HG03103 (cell line): ENCODE measurements around the gene FH.
A peak's percentile ranks its signal among the peaks of the same experiment; 100 is the strongest.

Source experiments
- ATAC-seq: cut with Tn5 transposase; IDR thresholded peaks from one replicate; pipeline ENCODE4 v1.9.1; 2021; ENCODE audit warnings: low read depth; ENCODE audit not compliant: unreplicated experiment

The FH gene

DNA sequence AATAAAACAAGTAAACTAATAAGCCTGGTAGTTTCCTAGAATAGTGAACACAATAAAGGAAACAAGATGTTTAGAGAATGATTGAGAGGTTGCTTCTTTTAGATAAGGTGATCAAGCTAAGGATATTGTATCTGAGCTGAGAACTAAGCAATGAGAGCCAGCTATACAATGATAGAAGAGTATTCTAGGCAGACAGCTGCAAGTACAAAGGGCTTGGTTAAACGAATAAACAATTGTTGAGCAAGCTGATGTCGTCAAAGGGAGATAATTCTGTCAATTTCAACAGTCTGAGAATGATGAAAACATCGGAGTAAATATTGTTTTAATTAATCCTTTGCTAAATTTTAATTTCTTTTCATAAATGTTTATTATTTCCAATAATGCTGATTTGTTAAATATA, 5.5 kb upstream of the FH start:
- ATAC-seq = no peak

DNA sequence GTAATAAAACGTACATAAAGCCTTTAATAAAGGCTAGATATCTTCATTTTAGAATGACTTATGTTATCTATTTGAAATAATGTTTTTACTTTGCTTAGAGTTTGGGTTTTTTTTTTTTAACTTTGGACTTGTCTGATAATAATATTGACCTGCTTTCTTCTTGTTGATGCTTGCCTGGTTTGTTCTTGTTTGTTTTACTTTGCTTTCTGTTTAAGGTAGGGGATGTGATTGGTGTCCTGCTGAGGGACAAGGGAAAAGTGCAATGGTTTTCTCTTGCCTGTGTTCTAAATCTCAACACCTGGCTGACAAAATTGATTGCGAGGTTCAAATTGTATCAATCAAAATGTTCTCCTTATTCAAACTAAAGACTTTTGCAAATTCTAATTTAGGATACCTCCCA, 2.2 kb upstream of the FH start:
- no peak for ATAC-seq

DNA sequence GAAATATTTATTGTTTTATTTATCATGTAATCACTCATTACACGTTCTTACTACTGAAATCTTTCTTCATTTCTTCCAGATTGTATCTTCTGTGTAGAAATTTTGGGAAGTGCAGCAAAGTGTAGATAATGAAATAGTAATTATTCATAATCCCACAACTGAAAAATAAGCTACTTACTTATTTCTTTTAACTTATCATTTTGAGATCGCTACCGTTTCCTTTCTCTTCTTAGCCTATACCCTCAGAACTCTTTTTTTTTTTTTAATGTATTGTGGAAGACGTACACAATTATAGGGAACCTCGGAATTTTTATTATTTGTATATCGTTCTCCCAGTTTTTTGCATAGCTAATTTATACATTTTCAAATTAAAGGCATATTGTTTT, 518 bp upstream of the FH start:
- ATAC-seq = no peak

DNA sequence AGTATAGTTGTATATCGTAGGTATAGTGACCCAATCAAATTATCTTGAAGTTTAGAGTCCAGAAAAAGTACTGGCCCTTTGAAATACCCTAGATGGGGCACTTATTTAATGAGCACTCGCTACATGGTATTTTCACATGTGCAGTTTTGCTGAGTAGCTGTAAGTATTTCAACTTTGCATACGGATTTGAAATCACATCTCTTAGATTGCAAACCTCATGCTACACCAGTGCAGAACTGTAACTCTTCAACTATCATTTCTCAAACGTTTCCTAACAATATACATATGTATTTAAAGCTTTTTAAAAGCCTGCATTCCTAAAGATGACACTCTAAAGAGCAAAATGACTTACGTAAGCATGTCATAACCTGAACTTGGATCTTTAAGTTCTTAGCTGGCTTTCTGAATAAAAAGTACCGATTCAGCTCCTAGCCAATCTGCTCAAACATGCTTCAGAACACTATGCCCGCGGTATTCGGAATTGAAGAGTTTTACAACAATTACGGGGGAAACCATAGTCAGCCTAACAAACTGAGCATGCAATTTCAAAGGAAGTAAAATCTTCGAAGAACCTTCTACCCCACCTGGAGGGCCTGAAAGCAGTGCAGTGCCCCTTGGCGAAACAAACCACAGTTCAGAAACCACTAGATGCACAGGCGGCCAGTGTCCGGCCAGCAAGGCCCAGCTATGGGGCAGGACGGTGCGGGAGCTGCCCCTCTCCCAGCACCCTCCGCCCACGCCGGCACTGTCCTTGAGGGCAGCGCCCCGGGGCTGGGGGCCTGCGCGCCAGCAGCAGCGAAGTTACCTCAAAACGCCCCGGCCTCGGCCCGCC, 863 bp downstream of the FH start:
- ATAC-seq = peak; percentile 20

DNA sequence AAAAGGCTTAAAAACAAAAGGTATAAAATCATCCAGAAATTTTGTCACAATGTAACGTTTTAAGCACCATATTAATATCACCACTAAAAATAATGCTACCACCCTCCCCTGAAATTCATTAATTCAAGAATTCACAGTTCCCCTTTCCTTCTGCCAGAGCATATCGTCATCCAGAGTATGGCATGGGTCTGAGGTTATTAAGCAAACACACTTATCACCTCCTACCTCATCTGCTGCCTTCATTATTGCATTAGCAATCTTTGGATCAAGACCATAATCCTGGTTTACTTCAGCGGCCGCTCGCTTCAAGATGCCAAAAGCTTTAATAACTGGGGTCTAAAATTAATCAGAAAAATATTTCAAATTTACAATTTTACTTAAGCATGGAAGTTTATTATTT, 6.2 kb downstream of the FH start:
- ATAC-seq = no peak

DNA sequence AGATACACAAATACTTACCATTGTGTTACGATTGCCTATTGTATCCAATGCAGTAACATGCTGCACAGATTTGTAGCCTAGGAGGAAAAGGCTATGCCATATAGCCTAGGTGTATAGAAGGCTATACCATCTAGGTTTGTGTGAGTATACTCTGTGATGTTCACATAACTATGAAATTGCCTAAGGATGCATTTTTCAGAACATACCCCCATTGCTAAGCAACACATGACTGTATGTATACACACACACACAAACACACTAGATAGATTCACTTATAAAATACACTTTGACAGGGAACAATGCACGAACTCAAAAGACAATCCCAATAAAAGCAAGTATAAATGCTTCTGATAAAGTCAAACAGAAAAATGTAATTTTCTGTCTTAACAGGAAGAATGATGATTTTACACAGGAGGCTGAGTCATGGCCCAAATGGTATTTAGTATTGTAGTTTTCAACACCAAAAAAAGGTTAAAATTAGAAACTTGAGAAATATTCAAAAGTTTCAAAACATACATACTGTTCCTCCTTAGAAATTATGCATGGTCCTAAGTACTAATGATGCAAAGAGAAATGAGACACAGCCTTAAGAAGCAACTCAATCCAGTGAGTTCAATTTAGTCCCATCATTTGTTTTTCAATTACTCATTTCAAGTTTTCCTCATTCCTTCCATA, 12.2 kb downstream of the FH start:
- ATAC-seq = no peak

DNA sequence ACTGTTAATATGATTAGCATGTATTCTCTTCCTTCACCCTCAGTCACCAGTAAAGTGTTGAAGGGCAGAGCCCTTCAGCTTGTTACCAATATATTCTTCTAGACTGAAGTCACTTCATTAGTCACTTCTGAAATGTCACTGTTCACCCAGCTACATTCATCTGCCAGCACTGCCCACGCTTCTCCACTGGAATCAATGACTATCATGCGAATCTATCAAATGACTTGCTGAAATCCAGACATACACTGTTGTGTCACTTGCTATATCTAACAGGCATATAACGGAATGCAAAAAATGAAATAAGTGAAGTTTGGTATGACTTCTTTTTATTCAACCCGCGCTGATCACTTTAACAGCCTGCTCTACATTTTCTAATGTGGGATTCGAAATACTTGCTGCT, 16.1 kb downstream of the FH start:
- ATAC-seq = no peak

DNA sequence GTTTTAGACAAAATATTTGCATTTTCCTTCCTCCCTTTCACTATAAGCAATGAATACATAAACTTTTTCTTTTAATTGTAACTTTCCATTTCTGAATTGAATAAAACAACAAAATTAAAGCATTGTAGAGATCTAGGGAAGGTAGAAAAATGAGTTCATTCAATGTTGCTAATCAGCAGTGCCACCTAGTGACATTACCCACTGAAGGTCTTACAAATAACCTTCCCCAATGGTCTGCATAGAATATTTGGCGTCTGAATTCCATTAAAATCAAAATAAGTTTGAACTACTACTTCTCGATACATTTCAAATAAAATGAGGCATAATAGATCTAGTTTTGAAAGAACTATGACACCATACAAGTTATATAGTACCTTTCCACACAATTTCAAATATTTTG, 19.6 kb downstream of the FH start:
- ATAC-seq = no peak

DNA sequence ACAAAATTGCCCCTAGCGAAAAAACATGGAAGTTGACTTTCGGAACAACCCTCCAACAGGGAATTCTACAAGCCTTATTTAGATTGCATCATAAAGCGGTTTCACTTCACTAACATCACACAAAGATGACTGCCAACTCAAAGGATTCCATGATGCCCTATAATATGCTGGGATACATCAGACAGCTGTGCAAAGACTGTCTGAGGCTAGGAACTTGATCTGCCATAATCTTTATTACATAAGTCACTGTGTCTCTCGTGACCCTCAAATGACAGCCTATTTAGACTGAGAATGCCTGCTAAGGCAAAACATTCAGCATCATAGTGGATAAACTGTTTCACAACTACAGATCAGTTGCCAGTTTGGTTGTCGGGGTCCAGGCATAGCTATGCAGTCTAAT, 23.8 kb downstream of the FH start:
- no peak for ATAC-seq

DNA sequence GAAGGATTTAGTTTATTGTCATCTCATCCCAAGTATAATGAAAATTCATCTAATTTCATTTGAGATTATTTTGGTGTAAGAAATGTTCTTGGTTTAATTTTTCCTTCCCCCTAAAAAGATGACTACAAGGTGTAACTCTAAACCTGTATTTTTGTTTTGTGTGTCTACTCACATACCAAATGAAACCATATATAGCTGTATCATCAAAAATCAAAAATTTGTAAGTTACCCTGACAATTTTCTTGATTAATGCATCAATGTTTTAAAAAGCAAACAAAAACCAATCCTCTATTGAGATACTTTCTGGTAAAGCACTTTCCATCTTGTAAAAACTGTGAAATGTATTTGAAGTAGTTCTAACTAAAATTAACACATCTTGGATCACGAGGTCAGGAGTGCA, 30.8 kb downstream of the FH start:
- no peak for ATAC-seq

DNA sequence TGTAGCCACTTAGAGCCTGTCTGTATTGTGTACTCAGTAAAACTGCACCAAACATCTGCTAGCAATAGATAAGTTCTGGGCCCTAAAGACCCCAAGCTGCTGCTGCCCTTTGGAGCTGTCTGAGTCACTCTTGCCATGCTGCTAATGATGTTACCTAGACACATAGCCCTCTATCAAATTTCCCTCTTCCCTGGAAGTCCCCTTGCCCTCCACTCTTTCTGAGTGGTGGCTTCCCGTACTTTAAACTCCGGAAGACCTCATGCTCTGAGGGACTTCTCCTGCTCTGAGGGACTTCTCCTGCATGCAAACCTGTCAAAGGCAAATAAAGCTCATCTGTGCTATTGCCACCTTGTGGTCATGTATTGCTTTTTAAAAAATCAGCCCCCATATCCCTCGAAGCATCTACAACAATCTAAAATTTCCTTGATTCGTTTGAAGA, 34.0 kb downstream of the FH start:
- ATAC-seq = peak; percentile 51

DNA sequence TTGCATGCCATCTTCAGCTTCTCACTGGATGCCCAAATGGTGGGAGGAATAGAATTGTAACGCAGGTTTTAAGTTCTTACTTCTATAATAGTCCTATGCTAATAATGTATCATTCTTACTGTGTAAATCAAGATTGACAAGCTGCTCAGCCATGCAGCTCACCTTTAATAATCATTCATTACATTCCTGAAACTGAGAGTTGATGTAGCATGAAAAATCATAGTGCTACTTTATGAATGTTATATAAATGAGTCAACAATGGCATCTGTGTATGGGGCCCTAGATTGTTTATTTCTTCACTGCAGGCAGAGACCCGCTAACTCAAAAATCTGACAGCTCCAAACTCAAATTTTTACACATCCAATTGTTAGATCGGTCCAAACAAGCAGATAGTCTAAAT, 34.4 kb downstream of the FH start:
- ATAC-seq = peak; percentile 49

DNA sequence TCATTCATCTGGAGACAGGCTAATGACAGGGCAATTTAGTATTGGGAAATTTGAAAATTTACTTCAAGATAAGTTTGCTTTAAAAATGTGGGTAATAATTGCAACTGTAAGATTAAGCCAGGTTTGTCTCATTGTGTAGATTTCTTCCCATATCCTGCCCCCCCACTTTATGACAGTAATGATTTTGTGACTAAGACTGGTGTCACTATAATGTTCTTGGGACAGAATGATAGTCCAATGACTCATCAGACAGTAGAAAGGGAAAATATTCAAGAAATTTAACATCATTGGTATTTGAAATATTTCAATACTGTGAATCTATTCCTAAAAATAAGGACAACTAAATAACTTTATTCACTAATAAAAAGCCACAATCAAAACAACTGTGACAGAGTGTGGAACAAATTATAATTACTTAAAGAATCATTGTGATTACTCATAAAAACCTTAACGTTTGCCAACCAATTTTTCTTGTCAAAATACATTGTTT, 36.7 kb downstream of the FH start:
- no peak for ATAC-seq

DNA sequence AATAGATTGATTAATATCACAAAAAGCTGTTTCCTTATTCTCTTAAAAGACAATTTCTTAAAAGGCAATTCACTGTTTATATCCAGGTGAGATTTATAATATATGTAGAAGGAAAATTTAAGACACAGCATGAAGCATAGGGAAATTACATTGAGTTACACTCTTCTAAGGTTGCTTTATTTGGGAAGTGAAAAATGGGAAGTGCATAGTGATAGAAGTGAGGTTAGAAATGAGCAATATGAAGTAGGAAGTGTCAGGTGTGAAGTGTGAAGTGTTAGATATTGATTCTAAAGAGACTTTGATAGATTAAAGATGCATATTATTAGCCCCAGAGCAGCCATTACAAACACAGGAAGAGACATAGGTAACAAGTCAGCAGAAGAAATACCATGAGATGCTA, 40.3 kb downstream of the FH start:
- ATAC-seq = no peak

DNA sequence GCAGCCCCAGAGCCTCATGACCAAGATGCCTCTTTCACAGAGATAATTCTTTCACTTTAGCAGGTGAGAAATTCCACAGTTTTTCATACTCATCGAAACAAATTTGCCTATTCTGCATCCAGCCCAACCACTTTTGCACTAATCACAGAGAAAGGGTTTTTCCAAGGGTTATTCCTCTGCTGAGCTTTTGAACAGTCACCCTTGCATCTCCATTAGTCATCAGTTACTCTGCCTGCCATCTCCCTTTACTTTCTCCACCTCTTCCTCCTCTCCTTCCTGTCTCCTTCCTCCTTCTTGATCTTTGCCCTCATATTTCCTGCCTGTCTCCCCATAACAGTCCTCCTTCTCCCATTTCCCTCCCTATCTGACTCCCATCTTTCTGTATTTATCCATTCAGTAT, 43.9 kb downstream of the FH start:
- no peak for ATAC-seq

DNA sequence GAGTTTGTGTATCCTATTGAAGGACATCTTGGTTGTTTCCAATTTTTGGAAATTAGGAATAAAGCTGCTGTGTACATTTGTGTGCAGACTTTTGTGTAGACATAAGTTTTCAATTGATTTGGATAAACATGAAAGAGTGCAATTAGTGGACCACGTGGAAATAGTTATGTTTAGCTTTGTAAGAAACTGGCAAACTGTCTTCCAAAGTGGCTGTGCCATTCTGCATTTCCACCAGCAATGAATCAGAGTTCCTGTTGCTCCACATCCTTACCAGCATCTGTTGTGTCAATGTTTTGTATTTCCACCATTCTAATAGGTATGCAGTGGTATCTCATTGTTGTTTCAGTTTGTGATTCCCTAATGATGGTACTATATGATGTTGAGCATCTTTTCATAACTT, 46.5 kb downstream of the FH start:
- no peak for ATAC-seq

DNA sequence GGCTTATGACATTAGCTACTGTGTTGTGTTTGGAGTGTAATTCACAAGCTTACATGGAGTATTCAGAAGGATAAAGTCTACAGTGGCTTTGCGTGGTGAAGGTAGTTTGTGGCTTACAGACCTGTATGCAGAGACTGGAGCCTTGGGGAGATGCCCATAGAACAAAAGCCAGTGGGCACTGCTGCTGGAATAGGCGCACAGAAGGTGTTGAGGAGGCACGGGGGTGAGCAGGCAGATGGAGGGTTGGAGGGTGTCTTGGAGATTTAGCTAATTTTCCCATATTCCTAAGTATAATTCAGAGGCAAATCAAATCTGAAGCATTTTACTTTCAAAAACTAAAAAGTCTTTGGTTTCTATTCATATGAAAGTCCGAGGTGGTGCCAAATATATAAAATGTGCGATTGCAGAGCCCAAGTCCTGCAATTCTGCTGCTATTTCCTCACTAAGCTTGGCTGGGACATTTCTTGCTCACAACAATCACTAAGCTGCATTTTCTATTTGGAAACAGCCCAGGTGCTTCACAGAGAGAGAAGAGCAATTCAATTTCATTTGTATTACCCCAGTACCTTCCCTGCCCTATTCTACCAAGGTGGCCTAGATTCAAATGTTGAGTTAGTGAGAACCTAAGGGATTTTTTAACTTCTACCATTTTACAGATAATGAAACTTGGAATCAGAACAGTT, 48.5 kb downstream of the FH start:
- ATAC-seq = no peak

DNA sequence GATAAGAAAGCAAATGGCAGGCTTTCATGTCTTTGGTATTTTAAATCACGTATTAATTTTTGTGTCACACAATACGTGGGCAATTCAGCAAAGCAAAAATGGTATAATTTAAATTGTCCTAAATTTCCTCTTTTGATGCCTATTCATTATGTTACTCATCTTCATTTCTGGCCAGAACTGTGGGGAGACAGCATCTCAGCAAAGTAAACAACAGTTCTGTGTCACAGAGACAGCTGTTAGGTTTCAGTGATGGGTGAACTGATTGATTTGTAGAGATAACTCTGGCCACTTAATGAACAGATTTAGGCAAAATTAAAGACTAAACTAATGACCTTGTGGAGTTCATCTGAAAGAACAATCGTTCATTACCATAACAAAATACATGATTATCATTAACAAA, 49.2 kb downstream of the FH start:
- no peak for ATAC-seq

DNA sequence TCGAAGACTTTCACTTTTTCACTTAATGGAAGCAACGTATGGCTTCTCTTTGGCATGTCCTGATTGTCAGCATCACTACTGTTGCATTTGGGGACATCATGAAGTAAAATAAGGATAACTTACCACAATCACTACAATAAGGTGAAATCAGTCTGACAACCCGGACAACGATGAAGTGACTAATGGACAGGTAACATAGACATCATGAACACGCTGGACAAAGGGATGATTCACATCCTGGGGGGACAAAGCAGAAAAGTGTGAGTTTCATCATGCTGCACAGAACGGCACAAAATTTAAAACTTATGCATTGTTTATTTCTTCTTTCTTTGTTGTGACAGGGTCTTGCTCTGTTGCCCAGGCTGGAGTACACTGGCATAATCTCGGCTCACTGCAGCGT, 53.9 kb downstream of the FH start:
- ATAC-seq = no peak

DNA sequence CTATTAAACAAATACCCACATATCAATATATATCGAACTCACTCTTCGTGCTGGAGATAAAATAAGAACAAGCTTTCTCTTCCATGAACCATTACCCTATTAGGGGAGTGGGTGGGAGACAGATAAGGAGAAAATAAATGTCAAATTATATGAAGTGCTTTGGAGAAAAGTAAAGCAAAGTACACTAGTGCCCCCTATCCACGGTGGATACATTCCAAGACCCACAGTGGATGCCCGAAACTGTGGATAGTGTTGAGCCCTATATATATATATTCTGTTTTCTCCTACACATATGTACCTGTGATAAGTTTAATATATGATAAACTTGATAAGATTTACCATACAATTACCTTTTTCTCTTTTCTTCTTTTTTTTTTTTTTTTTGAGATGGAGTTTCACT, 54.6 kb downstream of the FH start:
- ATAC-seq = no peak

DNA sequence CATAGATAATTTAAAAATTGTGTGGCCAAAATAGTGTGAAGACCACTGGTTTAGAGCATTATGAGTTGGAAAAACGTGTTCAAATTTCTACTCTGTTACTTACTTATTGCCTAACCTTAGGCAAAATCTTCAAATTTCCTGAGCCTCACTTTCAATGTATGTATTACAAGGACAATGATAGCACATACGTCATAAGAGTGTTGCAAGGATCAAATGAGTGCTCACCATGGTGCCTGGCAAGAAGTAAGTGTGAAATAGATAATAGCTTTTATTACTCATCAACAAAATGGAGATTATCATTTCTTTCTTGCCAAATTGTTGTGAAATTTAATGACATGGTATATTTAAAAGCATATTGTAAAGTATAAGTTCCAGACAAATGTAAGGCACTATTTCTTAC, 57.2 kb downstream of the FH start:
- ATAC-seq = no peak
